IMR-90 (cell line): ENCODE data around the gene HS3ST1.

Experiments used
- BHLHE40 ChIP-seq: fragments of 150-350 bp; IDR thresholded peaks from 2 replicates; pipeline ENCODE4 v1.6.1; 2016; ENCODE audit warnings: mild to moderate bottlenecking, low read depth, low read length
- CEBPB ChIP-seq: IDR thresholded peaks from 2 replicates; pipeline ENCODE4 v1.6.1; 2012; ENCODE audit warnings: low read depth, low read length, improper control_type of control experiment
- CHD1 ChIP-seq: IDR thresholded peaks from 2 replicates; pipeline ENCODE4 v1.6.1; 2012; ENCODE audit warnings: low read depth, low read length, improper control_type of control experiment
- CTCF ChIP-seq: conservative IDR thresholded peaks from 2 replicates; pipeline ENCODE4 v1.5.1; 2012; ENCODE audit warnings: mild to moderate bottlenecking, low read depth, low read length, improper control_type of control experiment
- ELK1 ChIP-seq: fragments of 150-350 bp; IDR thresholded peaks from 2 replicates; pipeline ENCODE4 v1.6.1; 2016; ENCODE audit warnings: low read depth, mild to moderate bottlenecking, low read length, moderate library complexity, borderline replicate concordance
- MAFK ChIP-seq: IDR thresholded peaks from 2 replicates; pipeline ENCODE4 v1.6.1; 2012; ENCODE audit warnings: low read depth, low read length, improper control_type of control experiment
- MAZ ChIP-seq: IDR thresholded peaks from 2 replicates; pipeline ENCODE4 v1.6.1; 2012; ENCODE audit warnings: low read depth, mild to moderate bottlenecking, low read length, improper control_type of control experiment, moderate library complexity, borderline replicate concordance
- MXI1 ChIP-seq: IDR thresholded peaks from 2 replicates; pipeline ENCODE4 v1.6.1; 2012; ENCODE audit warnings: low read depth, mild to moderate bottlenecking, low read length, moderate library complexity, borderline replicate concordance
- POLR2A ChIP-seq: IDR thresholded peaks from 2 replicates; pipeline ENCODE4 v1.6.1; 2012; ENCODE audit warnings: mild to moderate bottlenecking, low read depth, low read length
- RAD21 ChIP-seq: IDR thresholded peaks from 2 replicates; pipeline ENCODE4 v1.6.1; 2012; ENCODE audit warnings: low read length, improper control_type of control experiment
- RCOR1 ChIP-seq: IDR thresholded peaks from 2 replicates; pipeline ENCODE4 v1.6.1; 2012; ENCODE audit warnings: mild to moderate bottlenecking, low read length, improper control_type of control experiment; ENCODE audit not compliant: insufficient replicate concordance
- RFX5 ChIP-seq: IDR thresholded peaks from 2 replicates; pipeline ENCODE4 v1.8.0; 2012; ENCODE audit warnings: low read depth, mild to moderate bottlenecking, low read length, moderate library complexity
- SMC3 ChIP-seq: fragments of 150-350 bp; IDR thresholded peaks from 2 replicates; pipeline ENCODE4 v1.6.1; 2016; ENCODE audit warnings: low read depth, mild to moderate bottlenecking, antibody characterized with exemption, low read length, moderate library complexity

GRCh38 chr4:11421116-11421515 lies 7.6 kb downstream of the HS3ST1 start:
- TF ChIP-seq SMC3 (no peak), CTCF (no peak), BHLHE40 (no peak), RFX5 (no peak), ELK1 (no peak), MAFK (no peak), MXI1 (no peak), POLR2A (no peak), RCOR1 (no peak), MAZ (no peak), CHD1 (no peak), CEBPB (no peak), RAD21 (no peak)
